Activated CD8-positive, alpha-beta T cell treated with anti-CD3 and anti-CD28 coated beads for 36 hours (primary cell): ENCODE measurements around the gene ERBB4. TPM values are rescaled to one million over a fixed set of nuclear protein-coding genes. Genes with fewer than 3 reads are reported as not detected.

Source experiments
- ATAC-seq: fragments of 200-7000 bp; cut with Tn5 transposase; one replicate; pipeline ENCODE4 v1.10.0; 2021; ENCODE audit warnings: mild to moderate bottlenecking, moderate library complexity
- CTCF ChIA-PET: fragments of 350-600 bp; sonication (Branson Sonifier 250); formaldehyde crosslinking; loops from one replicate; lab custom pipeline; 2021; ENCODE audit warnings: antibody characterized with exemption; lab: Charles Lee
- POLR2A ChIA-PET: fragments of 350-600 bp; sonication (Branson Sonifier 250); formaldehyde crosslinking; loops from one replicate; lab custom pipeline; 2021; ENCODE audit warnings: antibody characterized with exemption; lab: Charles Lee
- DNase-seq: peaks from one replicate; pipeline ENCODE4 v3.0.0-alpha.2; 2020
- H3K27ac Mint-ChIP-seq: one replicate; pipeline ENCODE4 v1.8.0; 2021; ENCODE audit warnings: mild to moderate bottlenecking, mixed read lengths
- H3K27me3 Mint-ChIP-seq: one replicate; pipeline ENCODE4 v1.8.0; 2021; ENCODE audit warnings: mixed read lengths
- H3K36me3 Mint-ChIP-seq: one replicate; pipeline ENCODE4 v1.8.0; 2021; ENCODE audit warnings: low read depth, mixed read lengths
- H3K4me1 Mint-ChIP-seq: one replicate; pipeline ENCODE4 v1.8.0; 2021; ENCODE audit warnings: low read depth, mixed read lengths
- H3K4me3 Mint-ChIP-seq: one replicate; pipeline ENCODE4 v1.8.0; 2021; ENCODE audit warnings: mild to moderate bottlenecking, moderate library complexity, mixed read lengths
- H3K9me3 Mint-ChIP-seq: one replicate; pipeline ENCODE4 v1.8.0; 2021; ENCODE audit warnings: mixed read lengths
- CTCF ChIP-seq: fragments of 200-600 bp; IDR thresholded peaks from one replicate; pipeline ENCODE4 v1.8.0; 2022; ENCODE audit warnings: antibody characterized with exemption, mild to moderate bottlenecking
- intact Hi-C: fragments of 100-400 bp; cut with micrococcal nuclease; formaldehyde crosslinking; loops from one replicate; pipeline ENCODE4 v1.10.0; 2022
- total RNA-seq, 2 experiments: library from RNA; stranded (reverse); gene quantifications; one replicate each; pipeline ENCODE4 v1.2.3, GENCODE V29; 2021

Gene ERBB4
- total RNA-seq, 2 experiments from 2014 or later = not detected

GRCh38 chr2:212441141-212441540 is 97.5 kb downstream of the ERBB4 start:
- Mint-ChIP-seq H3K27ac (no peak overlapping the region), H3K36me3 (no peaks in the 10 kb centered on the region), H3K4me3 (no peak overlapping the region), H3K9me3 (peaks cover 12% of the 10 kb centered on the region), H3K27me3 (no peaks in the 10 kb centered on the region), H3K4me1 (no peaks in the 10 kb centered on the region)
- DNase-seq (no peak), ATAC-seq (no peak)
- no peak for TF ChIP-seq CTCF
- intact Hi-C loops = no loop called here
- ChIA-PET CTCF (no interaction called here), POLR2A (no interaction called here)

GRCh38 chr2:212428681-212429478 is 109.7 kb downstream of the ERBB4 start:
- DNase-seq (no peak), ATAC-seq (no peak)
- TF ChIP-seq CTCF = no peak
- H3K27me3 Mint-ChIP-seq = no peaks in the 10 kb centered on the region
- intact Hi-C loops = no loop called here
- H3K4me1 Mint-ChIP-seq = no peaks in the 10 kb centered on the region
- POLR2A ChIA-PET = no interaction called here
- CTCF ChIA-PET = no interaction called here
- peaks cover 1% of the 10 kb centered on the region for H3K9me3 Mint-ChIP-seq
- no peak overlapping the region for H3K27ac Mint-ChIP-seq
- no peak overlapping the region for H3K4me3 Mint-ChIP-seq
- no peaks in the 10 kb centered on the region for H3K36me3 Mint-ChIP-seq

GRCh38 chr2:212427638-212428037 is 111.0 kb downstream of the ERBB4 start:
- H3K27me3 Mint-ChIP-seq = no peaks in the 10 kb centered on the region
- intact Hi-C loops = no loop called here
- ChIA-PET POLR2A (no interaction called here), CTCF (no interaction called here)
- peaks cover 1% of the 10 kb centered on the region for H3K9me3 Mint-ChIP-seq
- no peak for ATAC-seq
- H3K27ac Mint-ChIP-seq = no peak overlapping the region
- no peak for TF ChIP-seq CTCF
- H3K4me3 Mint-ChIP-seq = no peak overlapping the region
- DNase-seq = no peak
- H3K36me3 Mint-ChIP-seq = no peaks in the 10 kb centered on the region
- H3K4me1 Mint-ChIP-seq = no peaks in the 10 kb centered on the region

GRCh38 chr2:212426637-212427412 is 111.8 kb downstream of the ERBB4 start:
- Mint-ChIP-seq H3K4me3 (no peak overlapping the region), H3K27ac (no peak overlapping the region), H3K36me3 (no peaks in the 10 kb centered on the region), H3K27me3 (no peaks in the 10 kb centered on the region), H3K9me3 (peaks cover 1% of the 10 kb centered on the region), H3K4me1 (no peaks in the 10 kb centered on the region)
- no peak for ATAC-seq
- ChIA-PET CTCF (no interaction called here), POLR2A (no interaction called here)
- no peak for DNase-seq
- TF ChIP-seq CTCF = no peak
- intact Hi-C loops = no loop called here

GRCh38 chr2:212424082-212424481 is 114.5 kb downstream of the ERBB4 start:
- H3K9me3 Mint-ChIP-seq = no peaks in the 10 kb centered on the region
- H3K27me3 Mint-ChIP-seq = no peaks in the 10 kb centered on the region
- no peak for TF ChIP-seq CTCF
- no peak overlapping the region for H3K4me3 Mint-ChIP-seq
- no peak for ATAC-seq
- intact Hi-C loops = no loop called here
- CTCF ChIA-PET = no interaction called here
- POLR2A ChIA-PET = no interaction called here
- H3K4me1 Mint-ChIP-seq = no peaks in the 10 kb centered on the region
- no peak overlapping the region for H3K27ac Mint-ChIP-seq
- no peaks in the 10 kb centered on the region for H3K36me3 Mint-ChIP-seq
- no peak for DNase-seq
